Osteocyte (in vitro differentiated cells): ENCODE results near the gene CAMK1. TPM values are rescaled to one million over a fixed set of nuclear protein-coding genes. Genes with fewer than 3 reads are reported as not detected.

Source experiments
- DNase-seq: peaks from one replicate; pipeline ENCODE4 v3.0.0; 2021; ENCODE audit warnings: mixed read lengths; ENCODE audit not compliant: unreplicated experiment; ENCODE audit errors: extremely low spot score
- H3K27ac Mint-ChIP-seq: one replicate; pipeline ENCODE4 v1.8.0; 2021; ENCODE audit warnings: mild to moderate bottlenecking, mixed read lengths; ENCODE audit not compliant: unreplicated experiment
- H3K27me3 Mint-ChIP-seq: one replicate; pipeline ENCODE4 v1.8.0; 2021; ENCODE audit warnings: mixed read lengths; ENCODE audit not compliant: unreplicated experiment
- H3K36me3 Mint-ChIP-seq: one replicate; pipeline ENCODE4 v1.8.0; 2021; ENCODE audit warnings: mixed read lengths; ENCODE audit not compliant: unreplicated experiment
- H3K4me1 Mint-ChIP-seq: one replicate; pipeline ENCODE4 v1.8.0; 2021; ENCODE audit warnings: mixed read lengths; ENCODE audit not compliant: unreplicated experiment
- H3K4me3 Mint-ChIP-seq: one replicate; pipeline ENCODE4 v1.8.0; 2021; ENCODE audit warnings: mild to moderate bottlenecking, moderate library complexity, mixed read lengths; ENCODE audit not compliant: unreplicated experiment
- H3K9me3 Mint-ChIP-seq: one replicate; pipeline ENCODE4 v1.8.0; 2021; ENCODE audit warnings: mixed read lengths; ENCODE audit not compliant: unreplicated experiment
- CTCF ChIP-seq: fragments of 200-600 bp; sonication (generic); IDR thresholded peaks from 2 replicates; pipeline ENCODE4 v1.5.0; 2021; ENCODE audit warnings: antibody characterized with exemption, mild to moderate bottlenecking, moderate library complexity
- total RNA-seq: library from RNA; stranded (reverse); gene quantifications from 2 replicates; pipeline ENCODE4 v1.2.1, GENCODE V29; 2021

CAMK1 gene
- total RNA-seq, 1 donor from 2014 or later = 10.7 TPM

DNA sequence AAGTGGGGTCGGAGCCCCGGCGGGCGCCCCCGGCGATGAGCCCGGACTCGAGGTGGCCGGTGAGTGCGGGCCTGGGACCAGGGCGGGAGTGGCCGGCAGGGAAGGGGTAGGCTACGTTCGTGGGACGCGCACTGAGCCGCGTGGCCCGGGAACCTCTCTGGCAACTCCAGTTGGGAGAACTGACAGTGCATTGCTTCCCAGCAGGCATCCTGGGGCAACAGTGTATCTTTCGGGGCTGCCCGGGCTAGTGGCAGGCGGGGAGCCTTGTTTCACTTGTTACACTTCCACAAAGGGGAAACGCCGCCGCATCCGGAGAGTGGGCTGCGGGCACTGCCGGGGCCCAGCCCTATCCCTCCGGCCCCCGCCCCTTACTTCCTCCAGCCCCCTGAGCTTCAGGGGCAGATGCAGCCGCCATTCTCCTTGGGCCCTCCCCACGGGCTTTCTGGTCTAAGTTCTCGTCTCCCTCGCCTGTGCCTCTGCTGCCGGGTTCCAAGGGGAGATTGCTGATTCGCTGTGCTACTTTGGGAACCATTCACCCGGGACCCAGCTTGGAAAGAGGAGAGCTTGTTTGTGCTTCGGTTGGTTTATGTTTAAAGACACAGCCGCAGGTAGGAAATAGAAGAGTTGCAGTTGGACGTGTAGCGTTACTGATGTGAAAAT lies 37.5 kb downstream of the CAMK1 start:
- peaks cover 16% of the 10 kb centered on the region for H3K36me3 Mint-ChIP-seq
- no peaks in the 10 kb centered on the region for H3K9me3 Mint-ChIP-seq
- DNase-seq = no peak
- H3K27ac Mint-ChIP-seq = peak overlapping the region; percentile 50
- no peak for TF ChIP-seq CTCF
- H3K27me3 Mint-ChIP-seq = peaks cover 7% of the 10 kb centered on the region
- H3K4me3 Mint-ChIP-seq = peak overlapping the region; percentile 80
- peaks cover 27% of the 10 kb centered on the region for H3K4me1 Mint-ChIP-seq

DNA sequence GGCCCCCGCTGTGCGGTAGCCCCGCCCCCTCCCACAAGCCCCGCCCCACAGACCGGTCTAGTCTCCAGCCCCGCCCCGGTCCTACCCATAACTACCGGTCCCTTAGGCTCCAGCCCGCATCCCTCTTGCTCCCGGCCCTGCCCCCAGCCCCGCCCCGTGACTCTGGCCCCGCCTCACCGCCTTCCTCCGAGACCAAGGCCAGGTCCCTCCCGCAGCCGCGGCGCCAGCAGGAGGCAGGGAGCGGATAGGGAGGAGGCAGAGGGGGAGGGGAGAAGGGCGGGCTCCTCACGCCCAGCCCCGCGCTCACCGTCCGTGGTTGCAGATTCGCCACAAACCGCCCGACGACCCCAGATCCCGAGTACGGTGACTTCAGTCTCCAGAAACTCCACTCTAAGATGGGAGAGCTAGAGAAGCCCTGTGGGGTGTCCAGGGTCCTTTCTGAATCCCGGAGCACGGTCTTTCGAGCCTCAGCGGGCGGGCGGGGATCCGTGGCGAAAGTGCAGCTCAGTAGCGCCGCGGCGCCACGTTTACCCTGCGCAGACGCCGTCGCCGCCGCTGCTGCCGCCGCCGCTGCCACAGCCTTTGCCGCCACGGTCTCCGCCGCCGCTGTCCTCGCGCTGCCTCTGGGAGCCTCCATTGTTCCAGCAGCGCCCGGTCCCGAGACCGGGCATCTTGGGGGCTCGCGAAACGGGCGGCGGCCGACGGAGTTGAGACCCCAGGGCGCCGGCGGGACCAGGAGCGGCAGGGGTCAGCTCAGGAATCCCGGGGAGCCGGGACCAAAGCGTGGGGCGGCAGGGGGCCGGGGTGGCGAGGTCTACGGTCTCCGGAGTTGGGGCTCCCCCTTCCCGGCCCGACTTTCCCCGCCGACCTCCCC lies 38.3 kb downstream of the CAMK1 start, which contains the start of gene BRPF1:
BRPF1 (plus strand) TSS at position 530 of the 874 bp plus-strand sequence. CDS start 2,406 bp downstream, outside the sequence.
- H3K9me3 Mint-ChIP-seq = no peaks in the 10 kb centered on the region
- peak; percentile 100 for DNase-seq
- peak within 1 kb of the TSS; percentile 80 for H3K4me3 Mint-ChIP-seq
- peaks cover 10% of the 10 kb centered on the region for H3K36me3 Mint-ChIP-seq
- H3K27me3 Mint-ChIP-seq = peaks cover 12% of the 10 kb centered on the region
- H3K27ac Mint-ChIP-seq = peak within 1 kb of the TSS; percentile 97
- H3K4me1 Mint-ChIP-seq = peaks cover 27% of the 10 kb centered on the region
- peak; percentile 25 for TF ChIP-seq CTCF

DNA sequence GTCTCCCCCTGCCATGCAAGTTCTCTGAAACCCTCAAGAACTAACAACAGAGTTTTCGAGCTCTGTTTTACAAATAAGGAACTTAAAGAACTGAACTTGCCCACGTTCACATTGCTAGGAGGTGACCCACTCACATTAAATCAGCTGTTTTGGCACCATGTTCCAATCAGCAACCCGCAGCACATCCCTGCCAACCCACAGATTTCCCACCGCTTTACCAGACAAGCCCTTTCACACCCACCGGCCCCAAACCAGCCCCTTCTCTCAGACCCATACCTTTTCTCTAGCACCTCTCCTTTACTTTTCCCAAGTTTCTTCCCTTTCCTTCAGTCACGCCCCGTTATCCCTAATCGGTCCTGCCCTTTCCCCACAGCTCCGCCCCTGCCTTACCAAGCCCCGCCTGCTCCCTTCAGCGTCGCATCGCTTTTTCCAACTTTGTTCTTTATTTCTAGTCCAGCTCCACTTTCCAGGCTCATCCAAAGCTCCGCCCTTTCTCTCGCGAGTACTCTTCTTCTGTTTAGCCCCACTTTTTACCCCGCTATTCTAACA lies 39.0 kb downstream of the CAMK1 start:
- Mint-ChIP-seq H3K4me3 (peak overlapping the region; percentile 80), H3K9me3 (no peaks in the 10 kb centered on the region), H3K27me3 (peaks cover 16% of the 10 kb centered on the region), H3K4me1 (peaks cover 27% of the 10 kb centered on the region), H3K27ac (peak overlapping the region; percentile 94), H3K36me3 (peaks cover 6% of the 10 kb centered on the region)
- TF ChIP-seq CTCF = no peak
- DNase-seq = no peak

- no peak for DNase-seq
- Mint-ChIP-seq H3K4me3 (no peak overlapping the region), H3K9me3 (no peaks in the 10 kb centered on the region), H3K27me3 (peaks cover 18% of the 10 kb centered on the region), H3K4me1 (peaks cover 27% of the 10 kb centered on the region), H3K27ac (no peak overlapping the region), H3K36me3 (peaks cover under 1% of the 10 kb centered on the region)
- no peak for TF ChIP-seq CTCF
These were observed 40.3 kb downstream of the CAMK1 start for GRCh38 chr3:9729419-9729818.

GRCh38 chr3:9727743-9728142 lies 42.0 kb downstream of the CAMK1 start:
- no peak for DNase-seq
- H3K4me1 Mint-ChIP-seq = peaks cover 16% of the 10 kb centered on the region
- H3K36me3 Mint-ChIP-seq = no peaks in the 10 kb centered on the region
- no peaks in the 10 kb centered on the region for H3K9me3 Mint-ChIP-seq
- TF ChIP-seq CTCF = no peak
- no peak overlapping the region for H3K27ac Mint-ChIP-seq
- H3K27me3 Mint-ChIP-seq = peaks cover 25% of the 10 kb centered on the region
- H3K4me3 Mint-ChIP-seq = no peak overlapping the region
